Activated CD4-positive, alpha-beta T cell treated with anti-CD3 and anti-CD28 coated beads, Interleukin-2, amount 10 ng/mL, durations not matched to agents 7 days and 5 days (primary cell): ENCODE measurements around the gene PRKCI. TPM values are rescaled to one million over a fixed set of nuclear protein-coding genes. Genes with fewer than 3 reads are reported as not detected.
"Not testable (repeated sequence)": the region's sequence is repeated elsewhere in the genome, so short reads cannot be mapped to it uniquely, and the experiment has no call there.

Source experiments
- CTCF ChIA-PET: fragments of 350-600 bp; sonication (Branson Sonifier 250); formaldehyde crosslinking; loops from one replicate; lab custom pipeline; 2021; ENCODE audit warnings: antibody characterized with exemption; lab: Charles Lee
- POLR2A ChIA-PET: fragments of 350-600 bp; sonication (Branson Sonifier 250); formaldehyde crosslinking; loops from one replicate; lab custom pipeline; 2021; ENCODE audit warnings: antibody characterized with exemption; lab: Charles Lee
- DNase-seq: peaks from one replicate; pipeline ENCODE4 v3.0.0-alpha.2; 2020
- H3K27ac Mint-ChIP-seq: one replicate; pipeline ENCODE4 v1.8.0; 2021; ENCODE audit warnings: mild to moderate bottlenecking, moderate library complexity, mixed read lengths
- H3K27me3 Mint-ChIP-seq: one replicate; pipeline ENCODE4 v1.8.0; 2021; ENCODE audit warnings: mixed read lengths
- H3K36me3 Mint-ChIP-seq: one replicate; pipeline ENCODE4 v1.8.0; 2021; ENCODE audit warnings: low read depth, mixed read lengths
- H3K4me1 Mint-ChIP-seq: one replicate; pipeline ENCODE4 v1.8.0; 2021; ENCODE audit warnings: mixed read lengths
- H3K4me3 Mint-ChIP-seq: one replicate; pipeline ENCODE4 v1.8.0; 2021; ENCODE audit warnings: mild to moderate bottlenecking, moderate library complexity, mixed read lengths
- H3K9me3 Mint-ChIP-seq: one replicate; pipeline ENCODE4 v1.8.0; 2021; ENCODE audit warnings: mixed read lengths
- total RNA-seq, 2 experiments: library from RNA; stranded (reverse); gene quantifications; one replicate each; pipeline ENCODE4 v1.2.3, GENCODE V29; 2021

PRKCI gene
- total RNA-seq, 2 experiments from 2014 or later = 24.5 to 26.5 TPM

DNA sequence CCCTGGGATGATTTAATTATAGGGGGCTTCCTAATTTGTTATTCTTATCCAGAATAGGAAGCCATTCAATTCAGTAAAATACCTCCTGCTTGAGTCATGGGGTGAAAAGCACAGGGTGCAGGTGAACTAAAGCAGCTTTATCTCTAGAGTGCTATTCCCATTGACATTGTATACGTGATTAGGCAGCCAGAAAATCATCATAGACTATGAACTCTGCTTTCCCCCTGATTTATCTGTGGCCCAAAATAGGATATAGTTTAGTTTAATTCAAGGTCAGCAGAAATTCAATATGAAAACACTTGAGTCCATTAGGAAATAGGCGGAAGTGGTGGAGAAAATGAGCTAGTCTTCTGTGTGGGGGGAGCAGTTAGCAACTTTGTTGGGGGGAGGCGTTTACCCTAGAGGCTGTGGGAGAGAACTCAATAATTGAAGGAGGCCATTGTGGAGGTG lies 18.2 kb upstream of the PRKCI start:
- H3K27me3 Mint-ChIP-seq = peaks cover 20% of the 10 kb centered on the region
- no peaks in the 10 kb centered on the region for H3K4me1 Mint-ChIP-seq
- DNase-seq = no peak
- no peak overlapping the region for H3K4me3 Mint-ChIP-seq
- ChIA-PET CTCF (interaction anchor here (0.6 kb wide), 1 partner anchor 180 kb away, joined by 3 read pairs; no protein-coding TSS in a partner anchor), POLR2A (no interaction called here)
- no peaks in the 10 kb centered on the region for H3K9me3 Mint-ChIP-seq
- H3K36me3 Mint-ChIP-seq = no peaks in the 10 kb centered on the region
- H3K27ac Mint-ChIP-seq = no peak overlapping the region

DNA sequence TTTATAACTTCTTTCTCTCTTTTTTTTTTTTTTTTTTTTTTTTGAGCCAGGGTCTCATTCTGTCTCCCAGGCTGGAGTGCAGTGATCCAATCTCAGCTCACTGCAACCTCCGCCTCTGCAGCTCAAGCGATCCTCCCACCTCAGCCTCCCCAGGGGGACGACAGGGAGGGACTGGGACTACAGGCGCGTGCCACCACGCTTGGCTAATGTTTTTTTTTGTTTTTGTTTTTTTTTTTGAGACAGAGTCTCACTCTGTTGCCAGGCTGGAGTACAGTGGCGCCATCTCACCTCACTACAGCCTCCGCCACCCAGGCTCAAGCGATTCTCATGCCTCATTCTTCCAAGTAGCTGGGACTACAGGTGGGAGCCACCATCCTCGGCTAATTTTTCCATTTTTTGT lies 17.7 kb upstream of the PRKCI start:
- POLR2A ChIA-PET = no interaction called here
- Mint-ChIP-seq H3K27me3 (peaks cover 15% of the 10 kb centered on the region), H3K36me3 (no peaks in the 10 kb centered on the region), H3K4me3 (no peak overlapping the region), H3K4me1 (no peaks in the 10 kb centered on the region), H3K27ac (no peak overlapping the region), H3K9me3 (no peaks in the 10 kb centered on the region)
- CTCF ChIA-PET = interaction anchor here (0.6 kb wide), 1 partner anchor 180 kb away, joined by 3 read pairs; no protein-coding TSS in a partner anchor
- DNase-seq = no peak

GRCh38 chr3:170205302-170205701 lies 16.9 kb upstream of the PRKCI start:
- no peak overlapping the region for H3K27ac Mint-ChIP-seq
- no peaks in the 10 kb centered on the region for H3K4me1 Mint-ChIP-seq
- H3K36me3 Mint-ChIP-seq = no peaks in the 10 kb centered on the region
- CTCF ChIA-PET = interaction anchor here (1.3 kb wide), 1 partner anchor 16 kb away, joined by 3 read pairs; no protein-coding TSS in a partner anchor
- POLR2A ChIA-PET = no interaction called here
- H3K9me3 Mint-ChIP-seq = peaks cover 2% of the 10 kb centered on the region
- peaks cover 11% of the 10 kb centered on the region for H3K27me3 Mint-ChIP-seq
- DNase-seq = no peak
- no peak overlapping the region for H3K4me3 Mint-ChIP-seq

DNA sequence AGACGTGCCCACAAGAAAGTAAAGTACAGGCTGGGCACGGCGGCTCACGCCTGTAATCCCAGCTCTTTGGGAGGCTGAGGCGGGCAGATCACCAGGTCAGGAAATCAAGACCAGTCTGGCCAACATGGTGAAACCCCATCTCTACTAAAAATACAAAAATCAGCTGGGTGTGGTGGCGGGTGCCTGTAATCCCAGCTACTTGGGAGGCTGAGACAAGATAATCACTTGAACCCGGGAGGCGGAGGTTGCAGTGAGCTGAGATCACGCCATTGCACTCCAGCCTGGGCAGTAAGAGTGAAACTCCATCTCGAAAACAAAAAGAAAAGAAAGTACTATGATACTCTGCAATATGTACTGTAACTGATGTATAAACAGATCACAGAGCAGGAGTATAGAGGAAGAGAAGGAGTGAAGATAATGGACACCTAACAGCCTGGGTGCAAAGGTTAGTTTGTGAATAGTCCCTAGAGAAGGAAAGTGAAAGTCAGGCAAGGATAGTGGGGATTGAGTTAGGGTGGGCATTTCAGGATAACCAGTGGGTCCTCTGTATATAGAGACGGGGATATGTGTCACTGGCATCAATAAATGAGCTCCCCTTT lies 16.0 kb upstream of the PRKCI start:
- H3K27ac Mint-ChIP-seq, POLR2A ChIA-PET, H3K36me3 Mint-ChIP-seq, H3K4me1 Mint-ChIP-seq, DNase-seq, H3K27me3 Mint-ChIP-seq, H3K9me3 Mint-ChIP-seq, H3K4me3 Mint-ChIP-seq: not testable (repeated sequence)
- CTCF ChIA-PET = interaction anchor here (0.6 to 1.3 kb wide), 2 partner anchors 17 to 26 kb away, joined by 3 read pairs; no protein-coding TSS in a partner anchor

- DNase-seq = no peak
- POLR2A ChIA-PET = no interaction called here
- CTCF ChIA-PET = no interaction called here
- Mint-ChIP-seq H3K27ac (no peak overlapping the region), H3K27me3 (peaks cover 6% of the 10 kb centered on the region), H3K4me1 (no peaks in the 10 kb centered on the region), H3K36me3 (no peaks in the 10 kb centered on the region), H3K9me3 (peaks cover 6% of the 10 kb centered on the region), H3K4me3 (no peak overlapping the region)
Observed at GRCh38 chr3:170207717-170208116, 14.5 kb upstream of the PRKCI start.

- no peaks in the 10 kb centered on the region for H3K36me3 Mint-ChIP-seq
- H3K9me3 Mint-ChIP-seq = peaks cover 6% of the 10 kb centered on the region
- H3K4me1 Mint-ChIP-seq = no peaks in the 10 kb centered on the region
- H3K27me3 Mint-ChIP-seq = peaks cover 2% of the 10 kb centered on the region
- H3K4me3 Mint-ChIP-seq = no peak overlapping the region
- no peak overlapping the region for H3K27ac Mint-ChIP-seq
- ChIA-PET POLR2A (no interaction called here), CTCF (interaction anchor here (0.7 kb wide), 1 partner anchor 32 kb away, joined by 3 read pairs; no protein-coding TSS in a partner anchor)
- DNase-seq = no peak
Observed at GRCh38 chr3:170211668-170212067, 10.6 kb upstream of the PRKCI start.

GRCh38 chr3:170219850-170220249 lies 2.4 kb upstream of the PRKCI start:
- Mint-ChIP-seq H3K4me3 (no peak overlapping the region), H3K27ac (no peak overlapping the region)
- POLR2A ChIA-PET = no interaction called here

DNA sequence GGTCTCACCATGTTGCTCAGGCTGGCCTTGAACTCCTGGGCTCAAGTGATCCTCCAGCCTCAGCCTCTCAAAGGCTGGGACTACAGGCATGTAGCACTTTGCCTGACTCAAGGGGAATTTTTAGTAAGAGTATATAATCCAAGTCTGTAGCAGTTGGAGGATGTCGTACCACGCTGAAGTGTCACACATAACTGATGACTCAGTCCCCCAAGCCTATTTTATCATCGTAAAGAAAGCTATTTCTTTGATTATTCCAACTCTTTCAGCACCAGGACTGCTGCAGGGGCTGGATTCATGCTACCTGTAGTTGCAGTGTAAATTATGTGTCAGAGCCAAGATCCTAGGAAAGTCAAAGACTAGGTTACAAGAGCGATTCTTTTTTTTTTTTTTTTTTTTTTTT lies 1.4 kb upstream of the PRKCI start:
- no peak for DNase-seq
- peak overlapping the region; percentile 34 for H3K4me3 Mint-ChIP-seq
- ChIA-PET POLR2A (no interaction called here), CTCF (interaction anchor here (0.6 to 1.3 kb wide), 3 partner anchors 8 to 1052 kb away, joined by 3 to 7 read pairs (median 4); no protein-coding TSS in a partner anchor)
- no peaks in the 10 kb centered on the region for H3K36me3 Mint-ChIP-seq
- no peaks in the 10 kb centered on the region for H3K27me3 Mint-ChIP-seq
- peaks cover 3% of the 10 kb centered on the region for H3K9me3 Mint-ChIP-seq
- H3K4me1 Mint-ChIP-seq = peaks cover 27% of the 10 kb centered on the region
- no peak overlapping the region for H3K27ac Mint-ChIP-seq

More at GRCh38 chr3:170219850-170220249, 2.4 kb upstream of the PRKCI start:
- peaks cover 3% of the 10 kb centered on the region for H3K9me3 Mint-ChIP-seq
- CTCF ChIA-PET = no interaction called here
- H3K27me3 Mint-ChIP-seq = peaks cover 2% of the 10 kb centered on the region
- DNase-seq = no peak
- peaks cover 22% of the 10 kb centered on the region for H3K4me1 Mint-ChIP-seq
- no peaks in the 10 kb centered on the region for H3K36me3 Mint-ChIP-seq

- Mint-ChIP-seq H3K27me3 (no peaks in the 10 kb centered on the region), H3K9me3 (no peaks in the 10 kb centered on the region), H3K4me3 (peak overlapping the region; percentile 77), H3K36me3 (no peaks in the 10 kb centered on the region), H3K27ac (peak overlapping the region; percentile 81), H3K4me1 (peaks cover 31% of the 10 kb centered on the region)
- CTCF ChIA-PET = interaction anchor here (0.6 to 1.3 kb wide), 4 partner anchors 10 to 173 kb away, joined by 3 to 7 read pairs (median 4); no protein-coding TSS in a partner anchor
- DNase-seq = peak; percentile 29
- POLR2A ChIA-PET = no interaction called here
Observed at GRCh38 chr3:170222647-170223541, 670 bp downstream of the PRKCI start.

DNA sequence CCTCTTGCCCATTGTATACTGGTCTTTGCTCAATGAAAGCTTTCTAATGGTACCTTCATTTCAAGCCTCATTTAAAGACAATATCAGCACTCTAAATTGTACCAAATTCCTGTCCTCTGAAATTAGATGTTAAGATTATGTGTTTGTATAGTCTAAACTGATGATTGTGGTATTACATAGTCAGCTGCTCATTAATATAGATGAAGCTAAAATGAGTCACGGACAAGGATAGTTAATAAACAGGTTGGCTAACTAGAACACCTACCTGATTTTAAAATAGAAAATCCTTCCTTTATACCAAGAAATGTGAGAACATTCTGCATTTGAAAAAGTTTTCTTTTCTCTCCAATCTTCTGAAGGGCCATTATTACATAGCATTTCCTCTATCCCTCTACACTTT lies 2.9 kb downstream of the PRKCI start:
- H3K9me3 Mint-ChIP-seq = no peaks in the 10 kb centered on the region
- no peak overlapping the region for H3K27ac Mint-ChIP-seq
- ChIA-PET CTCF (no interaction called here), POLR2A (no interaction called here)
- H3K27me3 Mint-ChIP-seq = no peaks in the 10 kb centered on the region
- H3K36me3 Mint-ChIP-seq = no peaks in the 10 kb centered on the region
- DNase-seq = no peak
- H3K4me1 Mint-ChIP-seq = peaks cover 32% of the 10 kb centered on the region
- no peak overlapping the region for H3K4me3 Mint-ChIP-seq

GRCh38 chr3:170226426-170226960 lies 4.3 kb downstream of the PRKCI start:
- peaks cover 29% of the 10 kb centered on the region for H3K4me1 Mint-ChIP-seq
- POLR2A ChIA-PET = no interaction called here
- no peak overlapping the region for H3K4me3 Mint-ChIP-seq
- H3K36me3 Mint-ChIP-seq = no peaks in the 10 kb centered on the region
- no peak for DNase-seq
- H3K27ac Mint-ChIP-seq = no peak overlapping the region
- CTCF ChIA-PET = no interaction called here
- H3K27me3 Mint-ChIP-seq = no peaks in the 10 kb centered on the region
- no peaks in the 10 kb centered on the region for H3K9me3 Mint-ChIP-seq

- ChIA-PET POLR2A (interaction anchor here (0.7 kb wide), 1 partner anchor 50 kb away, joined by 6 read pairs; no protein-coding TSS in a partner anchor), CTCF (no interaction called here)
- no peak overlapping the region for H3K27ac Mint-ChIP-seq
Observed at GRCh38 chr3:170228093-170228766, 6.0 kb downstream of the PRKCI start.

More at GRCh38 chr3:170228093-170228766, 6.0 kb downstream of the PRKCI start:
- Mint-ChIP-seq H3K9me3 (no peaks in the 10 kb centered on the region), H3K36me3 (no peaks in the 10 kb centered on the region), H3K4me1 (peaks cover 23% of the 10 kb centered on the region), H3K27me3 (no peaks in the 10 kb centered on the region), H3K4me3 (no peak overlapping the region)
- no peak for DNase-seq
